ENCODE data around the gene SMIM29. TPM values are rescaled to one million over a fixed set of nuclear protein-coding genes. Genes with fewer than 3 reads are reported as not detected.

Gene SMIM29
- total RNA-seq, 1 donor from 2014 or later, result 13.9 TPM

DNA sequence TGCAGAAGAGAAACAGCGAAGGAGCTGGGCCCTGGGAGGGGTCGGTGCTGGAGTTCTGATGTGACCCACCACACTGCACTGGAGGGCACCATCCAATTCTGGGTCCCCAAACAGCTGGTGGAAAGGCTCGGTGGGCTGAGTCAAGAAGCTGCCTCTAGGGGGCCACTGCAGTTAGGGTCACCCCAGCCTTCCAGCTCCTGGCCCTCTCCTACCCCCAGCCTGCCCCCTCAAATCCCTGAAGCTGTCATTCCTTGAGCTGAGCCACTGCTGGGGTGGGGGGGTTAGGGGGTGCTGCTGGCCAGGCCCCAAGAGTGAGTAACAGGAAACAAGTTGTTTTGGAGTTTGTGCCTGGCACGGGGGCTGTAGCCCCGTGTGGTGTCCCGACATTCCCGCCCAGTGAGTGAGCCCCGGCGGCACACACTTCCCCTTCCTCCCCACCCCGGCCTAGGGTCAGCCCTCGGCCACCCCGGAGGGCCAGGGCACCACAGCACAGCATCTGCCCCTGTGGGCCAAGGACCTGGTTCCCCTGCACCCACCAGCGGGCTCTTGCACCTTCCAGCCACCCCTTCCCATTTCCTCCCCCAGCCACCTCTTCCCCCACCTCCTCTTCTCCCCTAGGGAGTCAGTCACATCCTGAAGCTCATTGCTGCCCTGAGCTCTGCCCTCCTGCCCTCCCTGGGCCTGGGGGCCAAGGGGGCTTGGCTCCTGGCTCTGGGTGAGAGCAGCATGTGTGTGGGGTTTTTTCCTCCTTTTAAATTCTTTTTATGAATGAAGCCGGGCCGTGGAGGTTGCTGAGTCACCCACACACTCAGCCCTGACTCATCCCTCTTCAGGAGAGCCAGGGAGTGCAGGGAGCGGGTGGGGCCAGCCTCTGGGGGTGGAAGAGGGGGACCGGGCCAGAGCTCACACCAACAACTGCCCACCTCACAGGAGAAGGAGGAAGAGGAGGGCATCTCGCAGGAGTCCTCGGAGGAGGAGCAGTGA is 4.6 kb downstream of the SMIM29 start:
- H3K4me1 Mint-ChIP-seq (ENCODE audit: low read depth, unreplicated experiment), result peaks cover 31% of the 10 kb centered on the region
- no peaks in the 10 kb centered on the region for H3K9me3 Mint-ChIP-seq (ENCODE audit: unreplicated experiment)
- H3K36me3 ChIP-seq (ENCODE audit: insufficient read depth, low read length), result peaks cover 19% of the 10 kb centered on the region
- no peaks in the 10 kb centered on the region for H3K27me3 ChIP-seq (ENCODE audit: insufficient read depth, low read length)
- peak overlapping the region; percentile 85 for H3K27ac ChIP-seq (ENCODE audit: low read depth, low read length)
- peak overlapping the region; percentile 83 for H3K9ac ChIP-seq (ENCODE audit: low read length)
- peaks cover 64% of the 10 kb centered on the region for H3K4me1 ChIP-seq (ENCODE audit: insufficient read depth, low read length)
- no peaks in the 10 kb centered on the region for H3K9me3 ChIP-seq (ENCODE audit: insufficient read depth, low read depth, low read length)
- H3K4me2 ChIP-seq (ENCODE audit: low read length), result peak overlapping the region; percentile 86
- H3K4me3 ChIP-seq (ENCODE audit: insufficient read depth, low read depth, low read length), result no peak overlapping the region
- peak overlapping the region; percentile 14 for H3K4me3 Mint-ChIP-seq (ENCODE audit: unreplicated experiment)
- DNase-seq (ENCODE audit: low read depth) (peak; percentile 85), FAIRE-seq (no peak)
- H3K27me3 Mint-ChIP-seq (ENCODE audit: low read depth, unreplicated experiment), result no peaks in the 10 kb centered on the region
- peaks cover 50% of the 10 kb centered on the region for H3K79me2 ChIP-seq (ENCODE audit: insufficient read depth, low read length)
- H3K36me3 Mint-ChIP-seq (ENCODE audit: low read depth, unreplicated experiment), result peaks cover 6% of the 10 kb centered on the region
- no peak overlapping the region for H2AFZ ChIP-seq (ENCODE audit: low read depth, low read length)
- peak overlapping the region; percentile 93 for H3K27ac Mint-ChIP-seq (ENCODE audit: unreplicated experiment)
- TF ChIP-seq, protein P1, sequence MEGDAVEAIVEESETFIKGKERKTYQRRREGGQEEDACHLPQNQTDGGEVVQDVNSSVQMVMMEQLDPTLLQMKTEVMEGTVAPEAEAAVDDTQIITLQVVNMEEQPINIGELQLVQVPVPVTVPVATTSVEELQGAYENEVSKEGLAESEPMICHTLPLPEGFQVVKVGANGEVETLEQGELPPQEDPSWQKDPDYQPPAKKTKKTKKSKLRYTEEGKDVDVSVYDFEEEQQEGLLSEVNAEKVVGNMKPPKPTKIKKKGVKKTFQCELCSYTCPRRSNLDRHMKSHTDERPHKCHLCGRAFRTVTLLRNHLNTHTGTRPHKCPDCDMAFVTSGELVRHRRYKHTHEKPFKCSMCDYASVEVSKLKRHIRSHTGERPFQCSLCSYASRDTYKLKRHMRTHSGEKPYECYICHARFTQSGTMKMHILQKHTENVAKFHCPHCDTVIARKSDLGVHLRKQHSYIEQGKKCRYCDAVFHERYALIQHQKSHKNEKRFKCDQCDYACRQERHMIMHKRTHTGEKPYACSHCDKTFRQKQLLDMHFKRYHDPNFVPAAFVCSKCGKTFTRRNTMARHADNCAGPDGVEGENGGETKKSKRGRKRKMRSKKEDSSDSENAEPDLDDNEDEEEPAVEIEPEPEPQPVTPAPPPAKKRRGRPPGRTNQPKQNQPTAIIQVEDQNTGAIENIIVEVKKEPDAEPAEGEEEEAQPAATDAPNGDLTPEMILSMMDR (IDR thresholded peaks at IDR 0.05; ENCODE audit: insufficient read depth, low read depth, low read length), result peak; percentile 33
- no peak for TF ChIP-seq EZH2 (IDR thresholded peaks at IDR 0.05; ENCODE audit: insufficient read depth, low read length)
- H4K20me1 ChIP-seq (ENCODE audit: insufficient read depth, low read length), result peaks cover 29% of the 10 kb centered on the region

- FAIRE-seq (no peak), DNase-seq (ENCODE audit: low read depth) (no peak)
- H3K27ac Mint-ChIP-seq (ENCODE audit: unreplicated experiment), result peak overlapping the region; percentile 83
- Histone ChIP-seq H3K4me1 (ENCODE audit: insufficient read depth, low read length) (peaks cover 70% of the 10 kb centered on the region), H3K27ac (ENCODE audit: low read depth, low read length) (peak overlapping the region; percentile 85), H3K79me2 (ENCODE audit: insufficient read depth, low read length) (peaks cover 54% of the 10 kb centered on the region), H4K20me1 (ENCODE audit: insufficient read depth, low read length) (peaks cover 37% of the 10 kb centered on the region), H3K4me3 (ENCODE audit: insufficient read depth, low read depth, low read length) (peak overlapping the region; percentile 29), H2AFZ (ENCODE audit: low read depth, low read length) (no peak overlapping the region), H3K9ac (ENCODE audit: low read length) (peak overlapping the region; percentile 83), H3K9me3 (ENCODE audit: insufficient read depth, low read depth, low read length) (no peaks in the 10 kb centered on the region), H3K4me2 (ENCODE audit: low read length) (peak overlapping the region; percentile 86), H3K36me3 (ENCODE audit: insufficient read depth, low read length) (peaks cover 19% of the 10 kb centered on the region), H3K27me3 (ENCODE audit: insufficient read depth, low read length) (no peaks in the 10 kb centered on the region)
- no peak for TF ChIP-seq EZH2 (IDR thresholded peaks at IDR 0.05; ENCODE audit: insufficient read depth, low read length)
- TF ChIP-seq, protein P1 (IDR thresholded peaks at IDR 0.05; ENCODE audit: insufficient read depth, low read depth, low read length), result no peak
- H3K36me3 Mint-ChIP-seq (ENCODE audit: low read depth, unreplicated experiment), result peaks cover 6% of the 10 kb centered on the region
- H3K27me3 Mint-ChIP-seq (ENCODE audit: low read depth, unreplicated experiment), result no peaks in the 10 kb centered on the region
- peaks cover 31% of the 10 kb centered on the region for H3K4me1 Mint-ChIP-seq (ENCODE audit: low read depth, unreplicated experiment)
- H3K4me3 Mint-ChIP-seq (ENCODE audit: unreplicated experiment), result peak overlapping the region; percentile 72
- H3K9me3 Mint-ChIP-seq (ENCODE audit: unreplicated experiment), result no peaks in the 10 kb centered on the region
Measured at GRCh38 chr6:34243131-34243771, 5.6 kb downstream of the SMIM29 start.
